Activated CD4-positive, alpha-beta T cell treated with anti-CD3 and anti-CD28 coated beads for 24 hours (primary cell): ENCODE data around the gene C10orf71.

ENCODE experiments used
- DNase-seq, 2 donors: peaks; one replicate each; pipeline ENCODE4 v3.0.0-alpha.2; 2020; ENCODE audit warnings: low read depth in 2 of 2

The C10orf71 gene

DNA sequence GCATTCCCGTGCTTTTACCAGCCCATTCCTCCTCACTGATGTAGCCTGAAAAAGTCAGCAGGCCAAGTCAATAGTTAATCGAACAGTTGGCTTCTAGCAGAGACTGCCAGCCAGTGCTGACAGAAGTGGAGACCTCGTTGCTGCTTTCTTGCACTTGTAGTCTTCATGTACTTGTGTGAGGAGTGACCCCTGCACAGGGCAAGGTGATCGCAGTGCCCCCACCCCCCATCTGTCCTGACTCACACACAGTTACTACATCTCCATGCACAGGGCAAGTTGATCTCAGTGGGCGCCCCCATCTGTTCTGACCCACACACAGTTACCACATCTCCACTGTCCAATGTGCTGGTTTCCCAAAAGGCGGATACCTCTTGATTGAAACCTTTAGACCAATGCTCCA, 34.2 kb downstream of the C10orf71 start:
- DNase-seq = no peak

DNA sequence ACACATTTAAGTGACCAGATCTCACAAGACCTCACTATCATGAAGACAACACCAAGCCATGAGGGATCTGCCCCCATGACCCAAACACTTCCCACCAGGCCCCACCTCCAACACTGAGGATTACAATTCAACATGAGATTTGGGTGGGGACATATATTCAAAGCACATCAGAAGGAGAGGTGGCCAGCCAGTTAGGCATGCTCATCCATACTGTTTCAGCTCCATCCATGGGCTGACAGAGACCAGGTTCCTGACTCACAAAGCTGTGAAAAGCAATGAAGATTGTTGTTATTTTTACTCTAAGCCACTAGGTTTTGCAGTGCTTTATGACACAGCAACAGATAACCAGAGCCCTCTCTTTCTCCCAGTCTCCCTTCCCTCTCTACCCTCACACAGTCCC, 36.0 kb downstream of the C10orf71 start:
- DNase-seq = no peak

DNA sequence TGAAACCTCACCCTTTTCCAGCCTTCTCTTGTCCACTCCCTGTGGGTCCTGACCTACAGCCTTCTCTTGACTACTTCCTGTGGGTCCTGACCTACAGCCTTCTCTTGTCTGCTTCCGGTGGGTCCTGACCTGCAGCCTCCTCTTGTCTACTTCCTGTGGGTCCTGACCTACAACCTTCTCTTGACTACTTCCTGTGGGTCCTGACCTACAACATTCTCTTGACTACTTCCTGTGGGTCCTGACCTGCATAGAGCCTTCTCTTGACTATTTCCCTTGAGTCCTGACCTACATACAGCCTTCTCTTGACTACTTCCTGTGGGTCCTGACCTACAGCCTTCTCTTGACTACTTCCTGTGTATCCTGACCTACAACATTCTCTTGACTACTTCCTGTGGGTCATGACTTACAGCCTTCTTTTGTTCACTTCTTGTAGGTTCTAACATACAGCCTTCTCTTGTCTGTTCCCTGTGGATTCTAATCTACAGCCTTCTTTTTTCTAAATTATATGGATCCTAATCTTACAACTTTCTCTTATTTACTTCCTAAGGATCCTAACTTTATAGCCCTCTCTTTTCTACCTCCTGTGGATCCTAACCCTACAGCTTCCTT, 36.5 kb downstream of the C10orf71 start:
- no peak for DNase-seq

DNA sequence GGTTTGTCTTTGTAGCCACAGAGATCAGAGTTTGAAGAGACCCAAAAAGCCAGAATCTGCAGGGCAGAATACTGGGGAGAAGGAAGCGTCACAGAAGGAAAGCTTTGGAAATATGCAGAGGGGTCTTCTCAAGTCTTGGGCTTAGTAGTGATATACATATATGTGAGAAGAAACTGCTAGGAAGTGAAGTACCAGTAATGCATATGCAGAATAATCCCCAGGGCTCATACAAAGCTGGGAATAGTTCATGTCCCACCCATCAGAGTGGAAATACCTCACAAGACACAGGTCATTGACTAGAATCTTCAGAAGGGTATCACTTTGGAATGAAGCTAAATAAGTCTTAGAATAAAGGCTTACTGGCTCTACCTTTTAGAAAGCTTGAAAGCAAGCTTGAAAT, 39.6 kb downstream of the C10orf71 start:
- DNase-seq = no peak

DNA sequence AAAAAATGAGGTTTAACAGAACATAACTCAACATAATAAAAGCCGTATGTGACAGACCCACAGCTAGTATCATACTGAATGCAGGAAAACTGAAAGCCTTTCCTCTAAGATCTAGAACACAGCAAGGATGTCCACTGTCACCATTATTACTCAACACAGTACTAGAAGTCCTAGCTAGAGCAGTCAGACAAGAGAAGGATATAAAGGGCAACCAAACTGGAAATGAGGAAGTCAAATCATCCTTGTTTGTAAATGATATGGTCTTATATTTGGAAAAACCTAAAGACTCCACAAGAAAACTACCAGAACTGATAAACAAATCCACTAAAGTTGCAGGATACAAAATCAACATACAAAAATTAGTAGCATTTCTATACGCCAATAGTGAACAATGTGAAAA, 45.9 kb downstream of the C10orf71 start:
- DNase-seq = no peak

DNA sequence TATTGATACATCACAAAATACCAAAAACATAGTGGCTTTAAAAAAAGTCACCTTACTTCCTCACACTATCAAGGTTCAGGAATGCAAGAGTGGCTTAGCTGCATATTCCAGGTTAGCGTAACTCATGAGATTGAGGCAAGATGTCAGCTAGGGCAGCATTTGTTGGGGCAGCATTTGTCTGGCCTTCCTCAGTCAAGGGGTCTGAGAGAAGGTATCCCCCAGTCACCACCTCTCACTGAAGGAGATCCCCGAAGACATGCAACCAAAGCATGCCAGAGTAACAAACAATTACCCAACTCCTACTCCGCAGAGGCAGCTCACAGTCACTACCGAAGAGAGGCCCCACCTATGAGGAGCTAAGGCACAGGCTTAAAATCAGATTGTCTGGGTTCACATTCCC, 48.4 kb downstream of the C10orf71 start:
- DNase-seq = no peak

DNA sequence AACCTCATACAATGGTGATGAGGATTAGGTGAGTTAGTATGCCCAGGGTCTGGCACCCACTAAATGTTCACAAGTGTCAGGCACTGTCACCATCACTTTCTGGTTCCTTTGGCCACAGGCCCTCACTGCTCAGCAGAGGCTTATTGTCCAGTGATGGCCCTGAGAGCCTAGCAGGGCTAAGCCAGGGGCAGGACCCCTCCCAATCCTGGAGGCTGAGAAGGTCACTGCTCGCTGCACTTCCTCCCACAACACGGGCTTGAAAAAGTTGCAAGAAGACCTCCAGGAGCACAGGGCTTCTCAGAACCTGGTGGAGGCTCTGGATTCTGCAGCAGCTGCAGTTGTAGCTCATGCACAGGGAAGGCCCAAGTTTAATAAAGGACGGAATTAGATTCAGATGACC, 48.9 kb downstream of the C10orf71 start:
- no peak for DNase-seq

DNA sequence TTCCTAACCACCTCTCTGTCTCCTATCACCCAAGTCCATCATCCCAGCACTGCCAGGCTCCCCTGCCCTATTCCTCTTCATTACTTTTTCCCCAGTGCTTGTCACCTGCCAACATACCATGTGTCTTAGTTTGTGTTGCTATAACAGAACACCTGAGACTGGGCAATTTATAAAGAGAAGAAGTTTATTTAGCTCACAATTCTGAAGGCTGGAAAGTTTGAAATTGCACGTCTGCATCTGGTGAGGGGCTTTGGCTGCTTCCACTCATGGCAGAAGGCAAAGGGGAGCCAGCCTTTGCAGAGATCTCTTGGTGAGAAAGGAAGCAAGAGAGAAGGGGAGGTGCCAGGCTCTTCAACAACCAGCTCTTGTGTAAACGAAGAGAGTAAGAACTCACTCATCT, 49.6 kb downstream of the C10orf71 start:
- no peak for DNase-seq

DNA sequence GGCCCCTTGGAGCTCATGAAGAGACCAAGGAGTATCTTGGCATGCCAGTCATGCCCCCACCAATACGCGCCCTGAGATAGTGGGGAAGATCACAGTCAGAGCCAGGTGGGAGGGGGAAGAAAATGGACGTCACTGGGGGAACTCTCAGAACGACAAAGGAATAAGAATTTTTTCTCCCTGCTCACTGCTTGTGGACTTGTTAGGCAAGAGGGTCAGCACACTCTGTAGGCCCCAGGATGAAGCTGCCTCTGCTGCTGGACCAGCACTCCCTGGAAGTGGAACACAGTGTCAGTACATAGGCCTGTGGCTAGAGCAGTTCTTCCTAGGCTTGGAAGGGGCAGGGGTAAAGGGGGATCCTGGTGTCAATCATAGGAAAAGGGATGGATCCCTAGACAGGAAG, 50.4 kb downstream of the C10orf71 start:
- DNase-seq = no peak

DNA sequence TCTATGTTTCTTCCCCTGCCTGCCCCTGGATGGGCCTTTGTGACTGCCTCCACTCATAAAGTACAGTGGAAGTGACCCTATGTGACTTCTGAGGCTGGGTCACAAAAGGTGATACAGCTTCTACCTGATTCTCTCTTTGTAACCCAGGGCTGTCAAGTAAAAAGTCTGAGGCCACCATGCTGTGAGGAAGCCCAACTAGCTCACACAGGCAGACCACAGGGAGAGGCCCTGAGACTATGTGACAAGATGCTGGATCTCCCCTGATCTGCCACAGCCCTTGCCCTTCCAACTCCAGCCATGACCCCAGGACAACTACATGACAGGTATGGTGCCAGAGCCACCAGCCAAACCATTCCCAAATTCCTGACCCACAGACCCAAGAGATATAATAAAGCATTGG, 51.2 kb downstream of the C10orf71 start:
- DNase-seq = no peak

DNA sequence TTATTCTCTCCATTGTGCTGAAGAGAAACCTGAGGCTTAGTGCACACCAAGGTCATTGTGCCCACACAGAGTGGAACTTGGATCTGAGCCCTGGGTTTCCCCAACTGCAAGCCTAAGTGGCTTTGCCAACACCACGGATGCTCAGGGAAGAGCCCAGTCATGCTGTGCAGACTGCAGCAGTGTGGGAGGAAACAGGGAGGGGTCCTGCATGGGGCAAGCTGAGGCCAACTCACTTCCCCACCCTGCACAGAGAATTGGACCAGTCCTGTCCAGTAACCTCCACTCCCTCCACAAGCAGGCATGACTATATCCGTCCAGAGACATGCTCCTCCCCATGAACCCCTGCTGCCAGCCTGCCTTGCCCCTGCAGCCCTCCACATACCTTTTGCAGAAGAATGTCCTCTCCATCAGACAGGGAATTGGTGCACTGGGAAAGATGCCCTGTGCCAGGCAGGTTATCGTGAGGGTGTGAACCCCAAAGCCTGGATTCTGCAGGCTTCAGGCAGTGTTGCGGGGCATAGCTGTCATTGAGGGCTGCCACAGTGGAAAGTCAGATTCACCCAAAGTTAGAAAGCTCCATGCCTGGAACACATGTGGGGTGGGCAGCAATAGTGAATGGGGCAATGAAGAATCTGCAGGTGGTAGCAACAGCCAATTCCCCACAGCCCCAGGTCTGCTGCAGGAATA, 52.0 kb downstream of the C10orf71 start:
- no peak for DNase-seq

DNA sequence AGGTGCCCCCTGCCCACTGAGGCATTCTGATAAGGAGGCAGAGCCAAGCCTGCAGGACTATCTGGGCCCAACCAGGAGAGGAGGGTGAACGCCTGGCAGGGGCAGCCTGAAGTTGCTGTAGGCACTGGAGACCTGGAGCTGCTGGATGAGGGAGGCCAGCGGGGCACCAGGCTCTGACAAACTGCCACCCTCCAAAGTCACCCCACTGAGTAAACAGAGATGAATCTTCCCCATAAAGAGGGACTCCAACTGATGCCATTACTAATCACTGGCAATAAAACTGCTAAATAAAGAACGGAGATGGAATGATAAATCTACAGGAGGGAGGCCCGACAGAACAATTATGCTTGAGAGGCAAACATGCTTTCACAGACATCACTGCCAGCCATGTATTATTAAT, 52.7 kb downstream of the C10orf71 start:
- no peak for DNase-seq

DNA sequence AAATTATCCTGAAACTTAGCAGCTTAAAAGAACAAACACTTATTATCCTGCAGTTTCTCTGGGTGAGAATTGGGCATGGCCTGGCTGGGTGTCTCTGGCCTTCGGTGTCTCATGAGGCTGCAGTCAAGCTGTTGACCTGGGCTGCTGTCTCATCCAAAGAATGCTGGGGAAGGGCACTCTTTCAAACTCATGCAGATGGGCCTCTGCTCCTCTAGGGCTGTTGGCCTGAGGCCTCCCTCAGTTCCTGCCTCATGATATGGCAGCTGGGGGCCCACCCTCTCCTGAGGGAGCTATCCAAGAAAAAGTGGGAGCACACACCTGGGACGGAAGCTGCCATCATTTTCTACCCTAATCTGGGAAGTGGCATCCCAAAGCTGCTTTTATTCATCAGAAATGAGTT, 53.4 kb downstream of the C10orf71 start:
- no peak for DNase-seq

DNA sequence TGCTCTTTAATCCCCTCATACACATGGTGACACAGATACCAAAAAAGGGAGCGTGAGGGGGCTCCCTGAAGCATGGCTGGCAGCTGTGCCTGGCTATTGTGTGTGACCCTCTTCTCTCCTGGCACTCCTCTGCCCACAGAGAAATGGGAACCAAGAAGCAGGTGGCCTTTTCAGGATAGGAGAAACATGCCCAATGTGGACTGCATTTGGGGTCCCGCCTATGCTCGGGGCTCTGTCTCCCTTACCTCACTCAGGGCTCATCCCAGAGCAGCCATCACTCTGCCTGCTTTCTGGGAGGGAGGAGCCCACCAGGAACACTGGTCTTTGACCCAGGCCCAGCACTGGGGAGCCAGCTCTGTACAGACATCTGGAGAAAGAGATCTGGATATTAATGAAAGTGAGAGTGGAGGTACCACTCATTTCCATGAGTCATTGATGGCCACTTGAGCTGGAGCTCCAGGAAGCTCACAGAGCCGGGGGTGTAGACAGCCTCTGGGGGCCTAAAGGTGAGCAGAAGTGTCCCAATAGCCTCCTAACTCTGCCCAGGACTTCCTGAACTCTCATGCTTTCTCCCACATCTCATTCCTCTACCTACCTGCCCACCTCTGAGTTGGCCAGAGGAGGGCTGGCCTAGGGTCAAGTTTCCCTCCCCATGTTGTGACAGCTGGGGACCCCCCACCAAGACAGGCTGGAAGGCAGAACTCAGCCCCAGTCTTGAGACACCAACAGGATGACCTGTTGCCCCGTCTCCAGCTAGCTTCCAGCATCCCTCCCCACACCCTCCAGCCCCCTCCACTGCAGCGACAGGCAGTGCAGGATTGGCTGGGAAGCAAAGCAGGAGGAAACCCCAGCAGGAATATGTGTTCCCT, 54.3 kb downstream of the C10orf71 start:
- DNase-seq = no peak

DNA sequence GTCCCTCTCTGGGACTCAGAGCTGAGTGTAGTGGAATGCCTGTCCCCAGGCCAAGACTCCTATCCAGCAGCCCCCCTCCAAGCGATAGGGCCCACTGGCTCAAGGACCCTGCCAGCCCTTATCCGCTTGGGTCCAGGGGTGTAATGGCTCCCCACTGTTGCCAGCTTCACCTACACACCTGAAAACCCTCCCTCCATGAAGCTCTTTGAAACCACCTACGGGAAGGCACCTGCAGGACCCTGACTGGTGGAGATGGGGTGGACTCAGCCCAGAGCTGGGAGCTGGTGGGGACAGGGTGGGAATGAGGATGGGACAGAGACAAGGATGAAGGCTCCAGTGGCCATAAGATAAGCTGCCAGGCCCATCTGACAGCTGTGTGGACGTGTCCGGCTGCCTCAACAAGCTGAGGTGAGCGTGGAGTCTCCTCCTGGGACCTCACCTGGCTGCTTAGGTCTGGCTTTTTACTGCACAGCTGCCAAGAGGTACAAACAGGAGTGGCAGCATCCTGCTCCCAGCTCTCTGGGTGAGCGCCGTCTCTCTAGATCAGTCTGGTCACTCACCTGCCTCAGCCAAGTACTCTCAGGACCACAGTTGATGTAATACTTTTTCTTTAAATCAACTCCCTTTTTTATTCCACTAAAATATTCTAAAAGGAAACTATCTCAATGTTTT, 55.1 kb downstream of the C10orf71 start:
- DNase-seq = no peak

DNA sequence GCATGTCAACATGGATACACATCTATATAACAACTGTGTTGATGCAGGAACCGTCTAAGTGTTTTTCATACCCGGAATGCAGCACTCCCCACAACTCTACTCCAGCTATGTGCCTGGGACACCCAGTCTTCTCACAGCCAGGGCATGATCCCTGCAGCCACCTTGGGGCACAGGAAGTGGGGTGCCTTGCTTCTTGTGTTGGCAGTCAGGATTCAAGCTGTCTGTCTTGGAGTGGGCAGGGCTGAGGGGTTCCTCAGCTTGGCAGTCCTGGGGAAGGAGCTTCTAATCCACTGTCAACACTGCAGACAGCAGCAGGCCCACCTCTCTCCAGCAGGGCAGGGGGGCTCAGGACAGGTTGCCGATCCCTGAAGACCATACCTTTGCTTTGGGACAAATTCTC, 55.6 kb downstream of the C10orf71 start:
- DNase-seq = no peak

DNA sequence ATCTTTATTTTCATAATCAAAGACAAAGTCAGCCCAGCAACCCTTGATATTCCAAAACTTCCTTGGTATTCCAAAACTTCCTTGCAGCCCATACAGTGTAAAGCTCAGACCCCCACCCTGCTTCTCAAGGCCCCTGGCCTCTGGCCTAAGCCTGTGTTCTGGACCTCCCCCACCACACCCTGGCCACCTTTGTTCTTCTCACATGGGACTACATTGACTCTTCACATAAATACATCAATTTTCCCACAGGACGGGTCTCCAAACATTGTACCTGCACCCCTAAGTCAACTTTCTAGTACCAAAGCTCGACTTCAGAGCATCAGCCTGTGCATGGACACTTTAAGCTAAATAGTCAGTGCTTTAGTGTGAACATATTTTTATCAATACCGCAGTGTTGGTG, 56.3 kb downstream of the C10orf71 start:
- DNase-seq = no peak

DNA sequence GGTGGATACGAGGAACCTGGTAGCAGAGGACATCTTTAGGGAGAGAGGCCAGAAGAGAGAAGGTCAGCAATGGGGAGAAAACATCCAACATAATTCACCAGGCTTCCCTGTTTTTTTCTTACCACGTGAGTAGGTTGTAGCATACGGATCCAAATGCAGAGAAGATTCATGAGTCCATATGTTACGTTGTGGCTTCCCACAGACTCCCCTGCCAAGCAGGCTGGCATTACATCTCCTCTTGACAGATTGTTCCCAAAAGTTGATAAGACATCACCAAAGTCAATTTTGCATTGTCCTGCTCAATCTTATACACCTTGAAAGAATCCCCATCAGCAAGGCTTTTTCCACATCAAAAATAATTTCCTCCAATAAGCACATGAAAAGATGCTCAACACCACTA, 57.2 kb downstream of the C10orf71 start:
- no peak for DNase-seq

DNA sequence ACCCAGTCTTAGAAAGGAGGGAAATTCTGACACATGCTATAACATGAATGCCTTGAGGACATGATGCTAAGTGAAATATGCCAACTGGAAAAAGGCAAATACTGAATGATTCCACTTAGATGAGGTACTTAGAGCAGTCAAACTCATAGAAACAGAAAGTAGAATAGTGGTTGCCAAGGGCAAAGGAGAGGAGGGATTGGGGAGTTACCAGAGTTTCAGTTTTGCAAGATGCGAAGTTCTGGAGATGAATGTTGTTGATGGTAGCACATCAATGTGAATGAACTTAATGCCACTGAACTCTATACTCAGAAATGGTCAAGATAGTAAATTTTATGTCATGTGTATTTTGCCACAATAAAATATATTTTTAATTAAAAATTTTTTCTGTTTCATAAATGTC, 58.0 kb downstream of the C10orf71 start:
- DNase-seq = no peak

DNA sequence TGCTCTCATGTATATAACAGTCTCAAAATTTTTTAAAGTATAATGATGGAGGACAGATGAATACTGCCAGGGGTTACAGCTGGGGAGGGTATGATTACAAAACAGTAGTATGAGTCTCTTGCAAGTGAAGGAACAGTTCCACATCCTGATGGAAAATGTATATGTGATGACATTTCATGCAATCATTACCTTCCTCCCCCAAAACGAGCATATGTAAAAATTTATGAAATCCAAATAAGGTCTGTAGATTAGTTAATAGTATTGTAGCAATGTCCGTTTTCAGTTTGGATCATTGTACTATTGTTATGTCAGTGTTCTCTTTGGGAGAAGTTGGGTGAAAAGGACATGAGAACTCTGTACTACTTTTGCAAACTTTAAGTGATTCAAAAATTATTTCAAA, 58.9 kb downstream of the C10orf71 start:
- no peak for DNase-seq

DNA sequence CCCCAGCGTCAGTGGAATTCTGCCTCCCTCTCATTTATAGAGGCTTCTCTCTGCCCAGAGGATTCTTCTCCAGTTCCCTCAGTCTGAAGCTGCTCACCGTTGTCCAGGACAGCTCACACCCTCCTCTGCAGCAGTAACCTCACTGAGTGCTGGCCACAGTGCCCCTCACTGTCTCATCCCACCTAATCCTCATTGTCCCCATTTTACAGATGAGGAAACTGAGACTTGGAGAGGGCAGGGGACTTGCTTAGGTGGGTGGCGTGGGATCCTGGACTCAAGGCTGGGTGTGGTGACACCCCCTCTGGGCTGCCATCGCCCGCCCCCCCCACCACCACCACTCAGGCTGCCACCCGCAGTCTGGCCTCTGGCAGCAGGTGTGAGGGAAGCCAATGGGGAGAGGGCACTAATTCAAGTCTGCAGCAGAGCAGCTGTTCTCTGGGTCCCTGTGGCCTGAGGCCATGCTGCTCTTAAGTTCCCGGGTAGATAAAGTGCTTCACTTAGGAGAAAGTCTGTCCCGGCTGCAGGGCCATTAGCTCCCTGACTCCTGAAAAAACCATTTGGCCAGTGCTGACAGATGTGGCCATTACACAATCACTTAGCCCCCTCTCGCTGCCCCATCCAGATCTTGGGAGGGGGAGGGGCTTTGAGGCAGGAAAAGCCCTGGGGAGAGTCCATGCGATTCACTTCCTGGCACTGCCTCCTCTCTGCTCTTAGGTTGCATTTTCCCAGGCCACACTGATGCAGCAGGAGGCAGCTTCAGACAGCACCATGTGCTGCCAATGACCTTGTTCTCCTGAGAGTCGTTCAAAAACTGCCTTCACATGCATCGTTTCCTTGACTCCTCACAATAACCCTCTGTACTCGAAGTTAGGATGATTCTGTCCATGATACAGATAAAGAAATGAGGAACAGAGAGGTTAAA, 60.6 kb downstream of the C10orf71 start:
- DNase-seq = no peak
